Upper lobe of right lung (tissue), 1 donor: ENCODE data around the gene PCNT. TPM values are rescaled to one million over a fixed set of nuclear protein-coding genes. Genes with fewer than 3 reads are reported as not detected.

Experiments used
- ATAC-seq: fragments of 200-7000 bp; cut with Tn5 transposase; one replicate; pipeline ENCODE4 v1.9.1; 2020; ENCODE audit warnings: mild to moderate bottlenecking, moderate library complexity
- DNase-seq: peaks from one replicate; pipeline ENCODE4 v3.0.0-alpha.2; 2020
- H3K27ac ChIP-seq: fragments of 200-600 bp; one replicate; pipeline ENCODE4 v1.8.0; 2022
- H3K27me3 ChIP-seq: fragments of 200-600 bp; one replicate; pipeline ENCODE4 v1.8.0; 2022; ENCODE audit warnings: mild to moderate bottlenecking
- H3K36me3 ChIP-seq: fragments of 200-600 bp; one replicate; pipeline ENCODE4 v1.8.0; 2022
- H3K4me1 ChIP-seq: fragments of 200-600 bp; one replicate; pipeline ENCODE4 v1.8.0; 2022
- H3K4me3 ChIP-seq: fragments of 200-600 bp; one replicate; pipeline ENCODE4 v1.8.0; 2022; ENCODE audit warnings: mild to moderate bottlenecking
- H3K9me3 ChIP-seq: fragments of 200-600 bp; one replicate; pipeline ENCODE4 v1.8.0; 2022
- intact Hi-C: fragments of 100-400 bp; cut with DNase I; formaldehyde crosslinking; loops from one replicate; pipeline ENCODE4 v1.11.0; 2022
- total RNA-seq: library from RNA; stranded (reverse); fragmentation: NEBNext Ultra II Directional; extraction: Animal tissue kit (Norgen Biotek cat#: 25700); gene quantifications from one replicate; pipeline ENCODE4 v1.2.1, GENCODE V29; 2021
- TF ChIP-seq, protein P1 (sequence below): fragments of 200-600 bp; IDR thresholded peaks from one replicate; pipeline ENCODE4 v1.8.0; 2022; ENCODE audit warnings: antibody characterized with exemption
- donor health status: DM: no; HTN: yes; CAD: no; lungs with severe emphysema.

Gene PCNT
- total RNA-seq, 1 donor from 2014 or later = 29.3 TPM

GRCh38 chr21:46329796-46330195, 5.8 kb downstream of the PCNT start:
- no peak overlapping the region for H3K27ac ChIP-seq
- no peaks in the 10 kb centered on the region for H3K27me3 ChIP-seq
- TF ChIP-seq, protein P1, sequence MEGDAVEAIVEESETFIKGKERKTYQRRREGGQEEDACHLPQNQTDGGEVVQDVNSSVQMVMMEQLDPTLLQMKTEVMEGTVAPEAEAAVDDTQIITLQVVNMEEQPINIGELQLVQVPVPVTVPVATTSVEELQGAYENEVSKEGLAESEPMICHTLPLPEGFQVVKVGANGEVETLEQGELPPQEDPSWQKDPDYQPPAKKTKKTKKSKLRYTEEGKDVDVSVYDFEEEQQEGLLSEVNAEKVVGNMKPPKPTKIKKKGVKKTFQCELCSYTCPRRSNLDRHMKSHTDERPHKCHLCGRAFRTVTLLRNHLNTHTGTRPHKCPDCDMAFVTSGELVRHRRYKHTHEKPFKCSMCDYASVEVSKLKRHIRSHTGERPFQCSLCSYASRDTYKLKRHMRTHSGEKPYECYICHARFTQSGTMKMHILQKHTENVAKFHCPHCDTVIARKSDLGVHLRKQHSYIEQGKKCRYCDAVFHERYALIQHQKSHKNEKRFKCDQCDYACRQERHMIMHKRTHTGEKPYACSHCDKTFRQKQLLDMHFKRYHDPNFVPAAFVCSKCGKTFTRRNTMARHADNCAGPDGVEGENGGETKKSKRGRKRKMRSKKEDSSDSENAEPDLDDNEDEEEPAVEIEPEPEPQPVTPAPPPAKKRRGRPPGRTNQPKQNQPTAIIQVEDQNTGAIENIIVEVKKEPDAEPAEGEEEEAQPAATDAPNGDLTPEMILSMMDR = no peak
- peaks cover 8% of the 10 kb centered on the region for H3K4me1 ChIP-seq
- ATAC-seq = no peak
- no peaks in the 10 kb centered on the region for H3K9me3 ChIP-seq
- no peak for DNase-seq
- H3K36me3 ChIP-seq = peaks cover 44% of the 10 kb centered on the region
- no peak overlapping the region for H3K4me3 ChIP-seq
- intact Hi-C loops = no loop called here

- intact Hi-C loops = no loop called here
- DNase-seq (no peak), ATAC-seq (no peak)
- H3K4me3 ChIP-seq = no peak overlapping the region
- TF ChIP-seq, protein P1 = no peak
- H3K4me1 ChIP-seq = no peaks in the 10 kb centered on the region
- no peaks in the 10 kb centered on the region for H3K27me3 ChIP-seq
- no peak overlapping the region for H3K27ac ChIP-seq
- H3K9me3 ChIP-seq = no peaks in the 10 kb centered on the region
- peaks cover 56% of the 10 kb centered on the region for H3K36me3 ChIP-seq
Measured at GRCh38 chr21:46334351-46335140, 10.6 kb downstream of the PCNT start.

- no peaks in the 10 kb centered on the region for H3K27me3 ChIP-seq
- ATAC-seq (no peak), DNase-seq (no peak)
- H3K4me1 ChIP-seq = no peaks in the 10 kb centered on the region
- peaks cover 46% of the 10 kb centered on the region for H3K36me3 ChIP-seq
- no peak overlapping the region for H3K27ac ChIP-seq
- intact Hi-C loops = no loop called here
- H3K9me3 ChIP-seq = no peaks in the 10 kb centered on the region
- TF ChIP-seq, protein P1 = no peak
- H3K4me3 ChIP-seq = no peak overlapping the region
Measured at GRCh38 chr21:46336603-46337002, 12.6 kb downstream of the PCNT start.

GRCh38 chr21:46340998-46341397, 17.0 kb downstream of the PCNT start:
- no peak for ATAC-seq
- no peaks in the 10 kb centered on the region for H3K9me3 ChIP-seq
- no peaks in the 10 kb centered on the region for H3K4me1 ChIP-seq
- no peaks in the 10 kb centered on the region for H3K27me3 ChIP-seq
- peaks cover 36% of the 10 kb centered on the region for H3K36me3 ChIP-seq
- no peak overlapping the region for H3K27ac ChIP-seq
- DNase-seq = no peak
- TF ChIP-seq, protein P1 = no peak
- H3K4me3 ChIP-seq = no peak overlapping the region
- intact Hi-C loops = no loop called here

DNA sequence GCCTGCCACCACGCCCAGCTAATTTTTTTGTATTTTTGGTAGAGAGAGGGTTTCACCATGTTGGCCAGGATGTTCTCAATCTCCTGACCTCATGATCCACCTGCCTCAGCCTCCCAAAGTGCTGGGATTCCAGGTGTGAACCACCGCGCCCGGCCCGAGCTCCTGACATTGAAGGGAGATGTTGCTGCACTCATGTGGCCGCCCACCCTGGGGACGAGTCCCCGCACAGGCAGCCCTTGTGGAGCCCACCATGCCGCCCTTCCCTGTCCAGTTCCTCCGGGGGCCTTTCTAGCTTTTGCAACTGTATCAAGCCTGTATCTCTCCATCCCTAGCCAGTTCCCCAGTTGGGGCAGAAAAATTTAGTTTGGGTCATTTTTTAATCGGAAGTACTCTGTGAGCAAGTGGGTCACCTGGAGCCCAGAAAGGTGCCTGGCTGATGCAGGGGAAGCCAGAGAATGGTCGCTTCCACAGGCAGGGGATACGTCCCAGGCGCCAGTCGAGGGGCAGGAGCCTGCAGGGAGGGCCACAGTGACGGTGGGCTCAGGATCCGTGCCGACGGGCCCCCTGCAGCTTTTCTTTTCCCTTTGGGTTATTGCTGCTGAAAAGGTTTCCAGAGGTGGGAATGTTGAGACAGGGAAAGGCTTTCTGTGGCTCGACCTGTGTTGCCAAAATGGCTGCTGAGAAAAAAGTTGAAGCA, 20.4 kb downstream of the PCNT start:
- DNase-seq (no peak), ATAC-seq (no peak)
- Histone ChIP-seq H3K4me3 (no peak overlapping the region), H3K27me3 (no peaks in the 10 kb centered on the region), H3K9me3 (no peaks in the 10 kb centered on the region), H3K27ac (no peak overlapping the region), H3K36me3 (peaks cover 50% of the 10 kb centered on the region), H3K4me1 (no peaks in the 10 kb centered on the region)
- intact Hi-C loops = no loop called here
- TF ChIP-seq, protein P1 = no peak
